Calu3 (cell line): ENCODE measurements around the gene EPHA10. TPM values are rescaled to one million over a fixed set of nuclear protein-coding genes. Genes with fewer than 3 reads are reported as not detected.

Experiments
- BruUV-seq: library from RNA; stranded (reverse); fragments of 400-500 nt; replicated peaks from 2 replicates; lab custom pipeline; 2021; lab: Mats Ljungman, UMichigan
- CTCF ChIA-PET: fragments of 300-600 bp; sonication (Branson Sonifier 250); formaldehyde crosslinking; loops from one replicate; lab custom pipeline; 2022; ENCODE audit warnings: antibody characterized with exemption; lab: Charles Lee
- DNase-seq: peaks from one replicate; pipeline ENCODE4 v3.0.0; 2022
- H3K27ac Mint-ChIP-seq: one replicate; pipeline ENCODE4 v1.8.0; 2022; ENCODE audit warnings: mixed read lengths; ENCODE audit not compliant: unreplicated experiment
- H3K27me3 Mint-ChIP-seq: one replicate; pipeline ENCODE4 v1.8.0; 2022; ENCODE audit warnings: mixed read lengths; ENCODE audit not compliant: unreplicated experiment
- H3K36me3 Mint-ChIP-seq: one replicate; pipeline ENCODE4 v1.8.0; 2022; ENCODE audit warnings: mild to moderate bottlenecking, moderate library complexity, mixed read lengths; ENCODE audit not compliant: insufficient read depth, unreplicated experiment
- H3K4me1 Mint-ChIP-seq: one replicate; pipeline ENCODE4 v1.8.0; 2022; ENCODE audit warnings: mild to moderate bottlenecking, low read depth, mixed read lengths; ENCODE audit not compliant: unreplicated experiment
- H3K4me3 Mint-ChIP-seq: one replicate; pipeline ENCODE4 v1.8.0; 2022; ENCODE audit warnings: mild to moderate bottlenecking, low read depth, moderate library complexity, mixed read lengths; ENCODE audit not compliant: unreplicated experiment
- H3K9me3 Mint-ChIP-seq: one replicate; pipeline ENCODE4 v1.8.0; 2022; ENCODE audit warnings: low read depth, mixed read lengths; ENCODE audit not compliant: unreplicated experiment
- CTCF ChIP-seq: fragments of 200-600 bp; IDR thresholded peaks from one replicate; pipeline ENCODE4 v1.8.0; 2022; ENCODE audit warnings: antibody characterized with exemption; ENCODE audit not compliant: unreplicated experiment
- intact Hi-C: fragments of 100-400 bp; cut with micrococcal nuclease; formaldehyde crosslinking; loops from one replicate; pipeline ENCODE4 v1.10.0; 2022; ENCODE audit not compliant: unreplicated experiment
- total RNA-seq: library from RNA; stranded (reverse); gene quantifications from 2 replicates; pipeline ENCODE4 v1.2.3, GENCODE V29; 2022

The EPHA10 gene
- total RNA-seq, 1 experiment from 2014 or later, result 7.8 TPM

GRCh38 chr1:37720231-37721130 is 44.4 kb downstream of the EPHA10 start:
- Mint-ChIP-seq H3K4me3 (no peak overlapping the region), H3K4me1 (no peaks in the 10 kb centered on the region), H3K27me3 (no peaks in the 10 kb centered on the region), H3K27ac (no peak overlapping the region), H3K36me3 (peaks cover 3% of the 10 kb centered on the region), H3K9me3 (no peaks in the 10 kb centered on the region)
- CTCF ChIA-PET, result no interaction called here
- DNase-seq, result no peak
- BruUV-seq, result no TSS peak
- intact Hi-C loops, result no loop called here
- no peak for TF ChIP-seq CTCF

GRCh38 chr1:37719572-37720195 is 45.2 kb downstream of the EPHA10 start:
- no peak overlapping the region for H3K27ac Mint-ChIP-seq
- no TSS peak for BruUV-seq
- intact Hi-C loops, result no loop called here
- no peaks in the 10 kb centered on the region for H3K9me3 Mint-ChIP-seq
- no peak for TF ChIP-seq CTCF
- no peak overlapping the region for H3K4me3 Mint-ChIP-seq
- DNase-seq, result no peak
- H3K4me1 Mint-ChIP-seq, result no peaks in the 10 kb centered on the region
- no peaks in the 10 kb centered on the region for H3K27me3 Mint-ChIP-seq
- no peaks in the 10 kb centered on the region for H3K36me3 Mint-ChIP-seq
- CTCF ChIA-PET, result no interaction called here

- Mint-ChIP-seq H3K9me3 (no peaks in the 10 kb centered on the region), H3K4me3 (no peak overlapping the region), H3K4me1 (no peaks in the 10 kb centered on the region), H3K27me3 (no peaks in the 10 kb centered on the region), H3K36me3 (no peaks in the 10 kb centered on the region), H3K27ac (no peak overlapping the region)
- BruUV-seq, result no TSS peak
- no peak for TF ChIP-seq CTCF
- no peak for DNase-seq
- intact Hi-C loops, result no loop called here
- CTCF ChIA-PET, result no interaction called here
Measured at GRCh38 chr1:37718901-37719571, 45.9 kb downstream of the EPHA10 start.

- Mint-ChIP-seq H3K36me3 (no peaks in the 10 kb centered on the region), H3K9me3 (no peaks in the 10 kb centered on the region), H3K4me1 (no peaks in the 10 kb centered on the region), H3K4me3 (no peak overlapping the region), H3K27ac (no peak overlapping the region), H3K27me3 (no peaks in the 10 kb centered on the region)
- TF ChIP-seq CTCF, result no peak
- BruUV-seq, result no TSS peak
- CTCF ChIA-PET, result interaction anchor here (0.5 kb wide), 1 partner anchor 21 kb away, joined by 4 read pairs; no protein-coding TSS in a partner anchor
- intact Hi-C loops, result no loop called here
- DNase-seq, result no peak
Measured at GRCh38 chr1:37718181-37718900, 46.6 kb downstream of the EPHA10 start.
